ENCODE results near the gene NUAK2.

The NUAK2 gene

GRCh38 chr1:205321959-205322283 lies 376 bp upstream of the NUAK2 start:
- ChIA-PET POLR2A (interaction anchor here (1.0 to 2.3 kb wide), 7 partner anchors 21 to 52 kb away, joined by 3 to 12 read pairs (median 8); no protein-coding TSS in a partner anchor), CTCF (interaction anchor here (0.7 to 17.5 kb wide), 5 partner anchors 11 to 163 kb away, joined by 3 to 669 read pairs (median 3); no protein-coding TSS in a partner anchor)
- no peaks in the 10 kb centered on the region for H3K36me3 ChIP-seq (ENCODE audit: control insufficient read depth in 2 of 2, insufficient read depth in 1 of 2, low read length in 2 of 2)
- H3K9me3 ChIP-seq (ENCODE audit: control insufficient read depth, insufficient read depth, low read depth, low read length): no peaks in the 10 kb centered on the region
- no peak overlapping the region for H3K4me3 ChIP-seq (ENCODE audit: low read depth, low read length)
- peaks cover 10% of the 10 kb centered on the region for H3K4me1 ChIP-seq (ENCODE audit: control insufficient read depth, insufficient read depth, low read length)
- H3K27ac ChIP-seq (ENCODE audit: extremely low read depth, low read depth, low read length): no peak overlapping the region
- TF ChIP-seq KLF9 (tag by site-specific recombination; IDR thresholded peaks at IDR 0.05; ENCODE audit: low read depth) (peak; percentile 6; the same call in 1 of the 2 replicates), MZF1 (tag by site-specific recombination; IDR thresholded peaks at IDR 0.05; ENCODE audit: borderline replicate concordance) (peak; percentile 78; the same call in 1 of the 2 replicates), ZNF335 (tag by site-specific recombination; conservative IDR thresholded peaks at IDR 0.05) (peak; percentile 88), ZNF133 (tag by site-specific recombination; IDR thresholded peaks at IDR 0.05) (no peak), ZSCAN23 (tag by site-specific recombination; IDR thresholded peaks at IDR 0.05) (no peak), ZNF292 (tag by site-specific recombination; IDR thresholded peaks at IDR 0.05; ENCODE audit: borderline replicate concordance, low read depth) (no peak), TSHZ1 (tag by site-specific recombination; IDR thresholded peaks at IDR 0.05; ENCODE audit: borderline replicate concordance) (no peak), ZNF621 (tag by site-specific recombination; IDR thresholded peaks at IDR 0.05) (no peak)

- ChIA-PET POLR2A (interaction anchor here (0.7 to 2.2 kb wide), 3 partner anchors 21 to 46 kb away, joined by 3 to 9 read pairs (median 5); no protein-coding TSS in a partner anchor), CTCF (interaction anchor here (0.7 to 3.3 kb wide), 7 partner anchors 16 to 758 kb away, joined by 3 to 41 read pairs (median 3); no protein-coding TSS in a partner anchor)
- H3K36me3 ChIP-seq (ENCODE audit: control insufficient read depth in 2 of 2, insufficient read depth in 1 of 2, low read length in 2 of 2): no peaks in the 10 kb centered on the region
- no peak overlapping the region for H3K27ac ChIP-seq (ENCODE audit: extremely low read depth, low read depth, low read length)
- no peak overlapping the region for H3K4me3 ChIP-seq (ENCODE audit: low read depth, low read length)
- H3K4me1 ChIP-seq (ENCODE audit: control insufficient read depth, insufficient read depth, low read length): peaks cover 10% of the 10 kb centered on the region
- no peaks in the 10 kb centered on the region for H3K9me3 ChIP-seq (ENCODE audit: control insufficient read depth, insufficient read depth, low read depth, low read length)
- TF ChIP-seq ZNF202 (tag by site-specific recombination; IDR thresholded peaks at IDR 0.05; ENCODE audit: borderline replicate concordance) (no peak), ZNF514 (tag by site-specific recombination; IDR thresholded peaks at IDR 0.05) (no peak), PATZ1 (tag by site-specific recombination; IDR thresholded peaks at IDR 0.05) (no peak), ZNF155 (tag by site-specific recombination; IDR thresholded peaks at IDR 0.05) (no peak), ZNF701 (tag by site-specific recombination; IDR thresholded peaks at IDR 0.05) (no peak), ZNF391 (tag by site-specific recombination; IDR thresholded peaks at IDR 0.05; ENCODE audit: borderline replicate concordance, low read depth) (no peak), RBAK (tag by site-specific recombination; IDR thresholded peaks at IDR 0.05) (no peak), ZNF423 (tag by site-specific recombination; IDR thresholded peaks at IDR 0.05) (no peak), ZNF394 (tag by site-specific recombination; IDR thresholded peaks at IDR 0.05; ENCODE audit: borderline replicate concordance) (no peak), INSM2 (tag by site-specific recombination; IDR thresholded peaks at IDR 0.05) (no peak), ZSCAN30 (tag by site-specific recombination; IDR thresholded peaks at IDR 0.05) (no peak), GLIS2 (tag by site-specific recombination; IDR thresholded peaks at IDR 0.05) (no peak), ZNF596 (tag by site-specific recombination; IDR thresholded peaks at IDR 0.05) (no peak), ZNF10 (tag by site-specific recombination; IDR thresholded peaks at IDR 0.05) (peak; percentile 42; the same call in 1 of the 2 replicates), ZNF785 (tag by site-specific recombination; IDR thresholded peaks at IDR 0.05) (no peak)
- TF ChIP-seq, protein P1, sequence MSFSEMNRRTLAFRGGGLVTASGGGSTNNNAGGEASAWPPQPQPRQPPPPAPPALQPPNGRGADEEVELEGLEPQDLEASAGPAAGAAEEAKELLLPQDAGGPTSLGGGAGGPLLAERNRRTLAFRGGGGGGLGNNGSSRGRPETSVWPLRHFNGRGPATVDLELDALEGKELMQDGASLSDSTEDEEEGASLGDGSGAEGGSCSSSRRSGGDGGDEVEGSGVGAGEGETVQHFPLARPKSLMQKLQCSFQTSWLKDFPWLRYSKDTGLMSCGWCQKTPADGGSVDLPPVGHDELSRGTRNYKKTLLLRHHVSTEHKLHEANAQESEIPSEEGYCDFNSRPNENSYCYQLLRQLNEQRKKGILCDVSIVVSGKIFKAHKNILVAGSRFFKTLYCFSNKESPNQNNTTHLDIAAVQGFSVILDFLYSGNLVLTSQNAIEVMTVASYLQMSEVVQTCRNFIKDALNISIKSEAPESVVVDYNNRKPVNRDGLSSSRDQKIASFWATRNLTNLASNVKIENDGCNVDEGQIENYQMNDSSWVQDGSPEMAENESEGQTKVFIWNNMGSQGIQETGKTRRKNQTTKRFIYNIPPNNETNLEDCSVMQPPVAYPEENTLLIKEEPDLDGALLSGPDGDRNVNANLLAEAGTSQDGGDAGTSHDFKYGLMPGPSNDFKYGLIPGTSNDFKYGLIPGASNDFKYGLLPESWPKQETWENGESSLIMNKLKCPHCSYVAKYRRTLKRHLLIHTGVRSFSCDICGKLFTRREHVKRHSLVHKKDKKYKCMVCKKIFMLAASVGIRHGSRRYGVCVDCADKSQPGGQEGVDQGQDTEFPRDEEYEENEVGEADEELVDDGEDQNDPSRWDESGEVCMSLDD (tag by site-specific recombination; IDR thresholded peaks at IDR 0.05): no peak
Measured at GRCh38 chr1:205319081-205320018, 2.2 kb downstream of the NUAK2 start.
